GM21367 (cell line): Measurements from ENCODE around the gene SIPA1L3.

Experiments used
- ATAC-seq: cut with Tn5 transposase; IDR thresholded peaks from one replicate; pipeline ENCODE4 v1.9.1; 2021; ENCODE audit not compliant: unreplicated experiment

The SIPA1L3 gene

GRCh38 chr19:37991841-37992248 is 84.8 kb downstream of the SIPA1L3 start:
- no peak for ATAC-seq

GRCh38 chr19:37992761-37993160 is 85.8 kb downstream of the SIPA1L3 start:
- no peak for ATAC-seq

GRCh38 chr19:37994823-37995130 is 87.8 kb downstream of the SIPA1L3 start:
- no peak for ATAC-seq

- ATAC-seq = no peak
Measured at GRCh38 chr19:37995346-37995745, 88.3 kb downstream of the SIPA1L3 start.

- ATAC-seq = no peak
Measured at GRCh38 chr19:37997911-37998344, 90.9 kb downstream of the SIPA1L3 start.

- ATAC-seq = no peak
Measured at GRCh38 chr19:37998801-37999308, 91.8 kb downstream of the SIPA1L3 start.

GRCh38 chr19:37999309-38000213 is 92.6 kb downstream of the SIPA1L3 start:
- no peak for ATAC-seq

- ATAC-seq = no peak
Measured at GRCh38 chr19:38001158-38001781, 94.3 kb downstream of the SIPA1L3 start.

- ATAC-seq = no peak
Measured at GRCh38 chr19:38003438-38004185, 96.6 kb downstream of the SIPA1L3 start.

- ATAC-seq = no peak
Measured at GRCh38 chr19:38004186-38004520, 97.1 kb downstream of the SIPA1L3 start.

- ATAC-seq = peak; percentile 57
Measured at GRCh38 chr19:38004521-38005223, 97.7 kb downstream of the SIPA1L3 start.

- no peak for ATAC-seq
Measured at GRCh38 chr19:38005224-38005614, 98.2 kb downstream of the SIPA1L3 start.

- no peak for ATAC-seq
Measured at GRCh38 chr19:38006361-38007045, 99.5 kb downstream of the SIPA1L3 start.

GRCh38 chr19:38009650-38010242 is 102.7 kb downstream of the SIPA1L3 start:
- no peak for ATAC-seq

- ATAC-seq = no peak
Measured at GRCh38 chr19:38011426-38011825, 104.4 kb downstream of the SIPA1L3 start.

- no peak for ATAC-seq
Measured at GRCh38 chr19:38012290-38012689, 105.3 kb downstream of the SIPA1L3 start.

- no peak for ATAC-seq
Measured at GRCh38 chr19:38012944-38013343, 105.9 kb downstream of the SIPA1L3 start.

GRCh38 chr19:38013913-38014580 is 107.0 kb downstream of the SIPA1L3 start:
- no peak for ATAC-seq

- ATAC-seq = no peak
Measured at GRCh38 chr19:38015216-38015615, 108.2 kb downstream of the SIPA1L3 start.

GRCh38 chr19:38015761-38016160 is 108.8 kb downstream of the SIPA1L3 start:
- ATAC-seq = no peak
